HS-27A (cell line): ENCODE measurements around the gene PRDM5.

Source experiments
- DNase-seq: peaks from one replicate; pipeline ENCODE4 v3.0.0-alpha.2; 2012; ENCODE audit warnings: low read depth, missing footprints

PRDM5 gene

DNA sequence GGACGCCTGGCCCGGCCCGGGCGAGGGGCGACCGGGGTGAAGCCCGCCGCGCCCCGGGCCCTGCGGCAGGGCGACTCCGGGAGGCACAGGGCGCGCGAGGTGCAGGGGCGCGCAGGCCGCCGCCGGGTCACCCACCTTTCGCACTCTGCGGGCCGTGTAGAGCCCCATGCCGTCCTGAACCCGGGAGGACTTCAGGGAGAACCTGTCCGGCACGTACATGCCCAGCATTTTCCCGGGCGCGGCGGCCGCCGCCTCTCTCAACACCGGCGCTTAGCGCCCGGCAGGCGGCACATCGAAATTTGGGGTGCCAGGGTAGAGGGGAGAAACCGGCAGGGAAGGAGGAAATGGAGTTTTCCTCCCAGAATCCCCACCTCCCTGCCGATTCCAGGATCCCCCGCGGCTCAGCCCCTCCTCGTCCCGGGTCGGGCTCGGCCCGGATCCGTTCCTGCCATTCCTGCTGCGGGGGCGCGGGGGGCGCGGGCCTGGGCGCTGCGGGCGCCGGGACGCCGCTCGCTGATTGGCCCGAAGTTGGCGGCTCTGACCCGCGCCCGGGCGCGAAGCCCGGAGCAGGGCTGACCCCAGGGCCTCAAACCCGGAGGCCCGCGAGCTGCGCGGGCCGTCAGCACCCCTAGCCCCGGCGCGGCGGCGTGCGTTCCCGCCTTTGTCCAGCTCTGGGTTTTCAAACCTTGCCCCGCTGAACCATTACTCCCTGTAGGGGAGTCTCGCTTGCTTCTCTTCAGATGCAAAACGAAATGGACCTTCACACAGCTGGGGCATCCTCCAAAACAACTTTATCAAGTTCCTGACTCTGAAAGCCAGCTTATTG, at the start of gene PRDM5:
TSS of gene PRDM5 (minus strand) at position 346 of the 826 bp plus-strand sequence. CDS start at position 228, 118 bp downstream.
- DNase-seq = peak; percentile 9

DNA sequence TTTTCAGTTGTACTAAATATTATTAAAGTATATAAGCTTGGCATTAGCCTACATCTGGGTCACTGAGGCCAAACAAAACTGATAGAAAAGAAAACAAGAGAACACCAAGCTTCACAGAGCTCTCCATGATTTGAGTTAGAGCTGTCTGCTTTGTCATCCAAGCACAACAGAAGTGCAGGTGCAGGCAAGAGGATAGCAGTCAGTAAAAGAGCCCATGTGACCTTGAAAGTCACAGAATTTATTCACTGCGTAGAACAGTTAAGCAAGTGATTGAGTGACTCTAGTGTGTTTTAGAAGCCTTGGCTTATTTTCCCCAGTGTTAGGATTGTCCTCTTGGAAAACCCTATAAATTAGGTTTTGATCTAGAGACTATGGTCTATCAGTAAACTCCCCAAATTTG, 49.4 kb upstream of the PRDM5 start:
- no peak for DNase-seq

DNA sequence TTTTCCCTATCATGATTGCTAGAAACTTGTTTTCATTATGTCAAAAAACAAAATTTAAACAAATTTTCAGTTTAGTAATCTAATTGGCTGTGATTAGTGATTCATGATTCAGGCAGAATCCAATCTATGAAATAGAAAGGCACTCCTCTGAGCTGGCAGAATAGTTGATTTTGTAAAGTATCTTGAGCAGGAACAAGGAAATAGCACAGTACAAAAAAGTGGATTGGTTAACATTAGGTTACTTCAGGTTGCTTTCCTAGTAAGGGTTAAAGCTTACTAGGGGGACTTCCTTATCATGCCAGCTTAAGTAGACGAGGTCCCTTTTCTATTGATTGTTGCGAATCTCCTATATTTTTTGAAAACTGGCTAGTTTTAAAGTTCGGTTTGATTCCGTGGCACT, 43.4 kb upstream of the PRDM5 start:
- no peak for DNase-seq

DNA sequence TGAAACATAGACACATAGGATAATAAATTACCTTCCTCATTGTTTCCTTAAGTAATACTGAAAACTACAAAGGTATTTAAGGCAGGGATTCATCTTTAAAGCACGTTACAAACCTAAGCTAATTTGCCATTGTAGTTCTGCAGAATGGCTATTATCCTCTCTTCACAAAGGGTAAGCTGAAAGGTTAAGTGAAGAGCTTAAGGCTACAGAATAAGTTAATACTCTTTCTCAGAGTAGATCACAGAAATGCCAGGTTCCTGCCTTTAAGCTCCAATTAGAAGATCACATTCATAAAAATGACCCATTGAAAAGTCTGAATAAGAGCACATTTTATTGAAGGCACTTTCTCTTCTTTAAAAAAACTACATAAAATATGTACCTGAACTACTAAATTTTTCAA, 42.1 kb upstream of the PRDM5 start:
- DNase-seq = no peak

DNA sequence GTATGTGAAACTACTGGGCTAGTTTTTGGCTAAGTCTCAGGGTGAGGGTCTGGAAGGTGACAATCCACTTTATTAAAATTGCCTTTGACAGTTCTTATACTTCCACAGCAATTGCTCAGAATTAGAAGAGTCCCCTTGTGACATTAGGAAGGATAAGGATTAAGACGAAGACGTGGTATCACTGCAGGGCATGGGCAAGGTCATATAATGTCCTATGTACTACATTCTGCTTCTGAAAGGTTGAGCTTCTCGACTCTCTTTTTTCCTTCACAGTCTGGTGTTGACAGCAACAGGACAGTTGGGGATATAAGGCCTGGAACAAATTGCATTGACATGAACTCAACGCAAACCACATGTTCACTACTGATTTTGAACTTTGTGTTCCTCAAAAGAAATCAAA, 40.9 kb upstream of the PRDM5 start:
- DNase-seq = no peak

DNA sequence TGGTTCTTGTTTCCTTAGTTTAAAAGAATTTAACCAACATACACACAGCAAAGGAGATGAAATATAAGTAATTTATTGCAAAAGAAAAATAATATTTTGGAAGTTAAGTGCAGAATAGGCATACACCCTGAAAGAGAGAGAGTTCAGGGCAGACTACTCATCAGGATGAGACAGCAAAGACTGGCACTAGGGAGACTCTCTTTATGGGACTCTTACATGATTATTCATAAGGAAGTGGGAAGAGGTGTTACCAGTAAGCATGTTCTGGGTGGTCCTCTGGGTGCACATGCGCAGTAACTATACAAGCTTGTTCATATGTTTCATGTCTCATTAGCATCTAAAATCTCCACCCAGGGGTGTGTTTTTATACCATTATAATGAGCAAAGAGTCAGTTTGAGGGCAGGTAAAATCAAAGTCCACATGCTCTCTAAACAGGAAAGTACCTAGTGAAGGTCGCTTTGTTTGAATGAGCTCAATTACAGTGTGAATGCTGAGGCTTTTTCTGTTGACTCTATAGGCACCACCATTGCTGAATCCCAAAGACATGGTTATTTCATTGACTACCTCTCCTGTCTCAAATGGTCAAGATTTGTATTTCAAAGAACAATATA, 38.2 kb upstream of the PRDM5 start:
- DNase-seq = no peak

DNA sequence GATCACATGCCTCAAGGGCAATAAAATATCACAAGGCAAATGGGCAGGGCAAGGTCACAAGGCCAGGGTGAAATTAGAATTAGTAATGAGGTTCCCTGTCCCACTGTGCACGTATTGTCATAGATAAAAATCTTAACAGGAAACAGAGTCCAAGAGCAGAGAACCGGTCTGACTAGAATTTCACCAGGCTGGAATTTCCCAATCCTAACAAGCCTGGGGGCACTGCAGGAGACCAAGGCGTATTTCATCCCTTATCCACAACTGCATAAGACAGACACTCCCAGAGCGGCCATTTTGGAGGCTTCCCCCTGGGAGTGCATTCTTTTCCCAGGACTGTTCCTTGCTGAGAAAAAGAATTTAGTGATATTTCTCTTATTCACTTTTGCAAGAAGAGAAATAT, 25.9 kb upstream of the PRDM5 start:
- no peak for DNase-seq

DNA sequence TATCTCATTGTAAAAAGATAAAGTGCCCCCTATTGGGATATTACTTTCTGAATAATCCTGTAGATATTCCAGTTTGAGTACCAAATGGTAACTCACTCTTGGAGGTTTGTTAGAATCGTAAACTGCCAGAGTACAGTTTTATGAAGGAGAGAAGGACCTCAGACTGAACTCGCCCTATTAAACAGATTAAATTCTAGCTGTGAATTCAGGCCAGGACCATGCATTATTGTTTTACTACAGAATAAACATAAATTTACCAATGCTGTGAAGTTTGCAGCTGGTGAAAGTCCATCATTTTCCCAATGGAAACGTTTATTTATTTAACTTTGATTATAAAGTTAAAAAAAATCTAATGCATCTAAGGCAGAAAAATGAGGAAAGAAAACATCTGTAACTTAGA, 20.2 kb upstream of the PRDM5 start:
- no peak for DNase-seq

DNA sequence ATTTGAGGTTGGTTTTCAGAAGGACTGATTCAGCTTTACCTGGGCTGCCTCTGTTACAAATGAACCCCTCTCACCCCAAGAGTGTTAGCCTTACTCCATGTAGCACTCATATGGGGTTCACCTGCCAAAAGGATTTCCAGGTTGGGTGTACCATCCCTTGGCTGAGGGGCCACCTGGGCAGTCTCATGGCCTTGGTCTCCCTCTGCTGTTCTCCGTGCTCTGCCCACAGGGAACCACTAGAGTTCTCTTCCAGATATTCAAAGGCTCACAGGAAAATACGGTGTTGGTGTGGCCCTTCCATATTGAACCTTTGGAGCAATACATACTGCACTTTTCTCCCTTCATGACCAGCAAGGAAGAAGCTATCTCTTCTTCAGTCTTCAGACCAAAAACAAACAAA, 18.0 kb upstream of the PRDM5 start:
- no peak for DNase-seq

DNA sequence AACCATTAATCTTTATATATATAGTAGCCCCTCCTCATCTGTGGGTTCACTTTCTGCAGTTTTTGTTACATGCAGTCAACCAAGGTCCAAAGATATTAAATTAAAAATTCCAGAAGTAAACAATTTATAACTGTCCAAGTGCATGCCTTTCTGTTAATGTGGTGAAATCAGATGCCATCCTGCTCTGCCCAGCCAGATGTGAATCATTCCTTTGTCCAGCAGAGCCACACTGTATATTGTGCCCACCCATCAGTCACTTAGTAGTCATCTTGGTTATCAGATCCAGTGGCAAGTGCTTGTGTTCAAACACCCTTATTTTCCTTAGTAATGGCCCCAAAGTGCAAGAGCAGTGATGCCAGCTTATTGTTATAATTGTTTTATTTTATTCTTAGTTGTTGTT, 17.2 kb upstream of the PRDM5 start:
- DNase-seq = peak; percentile 4

DNA sequence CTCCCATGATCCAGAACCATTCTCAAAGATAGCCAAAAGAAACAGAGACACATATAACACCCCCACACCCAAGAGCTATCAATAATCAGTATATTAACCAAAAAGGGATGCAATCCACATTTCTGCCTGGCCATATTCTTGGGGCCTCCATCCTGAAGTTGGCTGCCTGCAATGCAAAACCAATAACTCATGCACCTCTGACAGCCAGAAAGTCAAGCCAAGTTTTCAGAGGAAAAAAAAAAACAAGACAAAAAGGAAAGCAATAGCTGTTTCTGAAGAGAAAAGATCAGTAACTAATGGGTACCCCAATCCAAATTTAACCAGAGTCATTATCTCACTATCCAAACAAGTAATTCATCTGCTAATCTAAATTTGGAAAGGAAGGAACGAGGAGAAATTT, 7.3 kb upstream of the PRDM5 start:
- DNase-seq = no peak

DNA sequence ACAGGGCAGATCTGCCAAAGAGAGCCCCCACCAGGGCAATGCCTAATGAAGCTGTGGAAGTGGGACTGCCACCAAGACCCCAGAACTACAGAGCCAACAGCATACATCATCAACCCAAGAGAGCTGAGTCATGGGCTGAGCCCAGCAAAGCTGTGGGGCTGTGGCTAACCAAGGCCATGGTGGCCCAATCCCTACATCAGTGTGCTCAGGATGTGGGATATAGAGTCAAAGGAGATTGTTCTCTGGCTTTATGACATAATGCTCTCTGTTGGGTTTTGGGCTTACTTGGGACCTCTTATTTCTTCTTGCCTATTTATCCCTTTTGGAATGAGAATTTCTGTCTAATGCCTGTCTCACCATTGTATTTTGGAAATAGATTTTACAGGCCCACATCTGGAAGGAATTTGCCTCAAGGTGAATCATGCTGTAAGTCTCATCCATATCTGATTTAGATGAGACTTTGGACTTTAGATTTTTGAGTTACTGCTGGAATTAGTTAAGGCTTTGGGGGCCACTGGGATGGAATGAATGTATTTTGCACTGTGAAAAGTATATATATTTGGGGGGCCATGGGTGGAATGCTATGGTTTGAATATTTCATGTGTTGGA, 5.4 kb upstream of the PRDM5 start:
- no peak for DNase-seq

DNA sequence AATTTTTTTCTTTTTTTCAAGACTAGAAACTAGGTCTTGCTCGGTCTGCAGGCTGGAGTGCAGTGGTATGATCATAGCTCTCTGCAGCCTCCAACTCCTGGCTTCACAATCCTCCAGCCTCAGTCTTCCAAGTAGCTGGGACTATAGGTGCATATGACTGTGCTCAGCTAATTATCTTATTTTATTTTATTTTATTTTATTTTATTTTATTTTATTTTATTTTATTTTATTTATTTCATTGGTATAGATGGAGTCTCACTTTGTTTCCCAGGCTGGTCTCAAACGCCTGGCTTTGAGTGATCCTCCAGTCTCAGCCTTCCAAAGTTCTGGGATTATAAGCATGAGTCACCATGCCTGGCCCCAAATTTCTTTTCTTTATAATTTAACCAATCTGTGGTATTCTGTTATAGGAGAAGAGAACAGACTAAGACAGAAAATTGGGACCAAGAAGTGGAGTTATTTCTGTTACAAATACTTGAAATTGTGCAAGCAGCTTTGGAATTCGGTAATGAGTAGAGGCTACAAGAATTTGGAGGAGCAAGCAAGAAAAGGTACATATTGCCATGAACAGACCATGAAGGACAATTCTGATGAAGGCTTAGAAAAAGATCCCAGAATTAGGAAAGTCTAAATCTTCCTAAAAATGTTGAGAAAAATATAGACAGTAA, 4.0 kb upstream of the PRDM5 start:
- DNase-seq = no peak

DNA sequence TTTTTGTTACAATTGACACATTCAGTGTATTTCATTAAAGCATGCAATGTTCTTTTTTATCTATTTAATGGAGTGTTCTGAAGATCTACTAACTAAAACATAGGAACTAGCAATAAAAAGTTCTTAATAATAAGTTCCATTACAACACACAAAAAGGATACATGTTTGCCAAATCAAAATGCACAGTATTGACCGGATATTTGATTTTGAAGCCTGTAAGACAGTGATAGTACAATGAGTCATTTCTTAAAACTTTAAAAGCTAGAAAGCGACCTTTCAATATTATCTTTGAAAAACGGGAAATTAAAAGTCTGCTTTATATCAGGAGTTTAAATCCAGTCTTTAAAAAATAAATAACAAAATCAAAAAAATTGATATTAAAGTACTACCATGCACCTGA, 2.4 kb upstream of the PRDM5 start:
- DNase-seq = no peak

DNA sequence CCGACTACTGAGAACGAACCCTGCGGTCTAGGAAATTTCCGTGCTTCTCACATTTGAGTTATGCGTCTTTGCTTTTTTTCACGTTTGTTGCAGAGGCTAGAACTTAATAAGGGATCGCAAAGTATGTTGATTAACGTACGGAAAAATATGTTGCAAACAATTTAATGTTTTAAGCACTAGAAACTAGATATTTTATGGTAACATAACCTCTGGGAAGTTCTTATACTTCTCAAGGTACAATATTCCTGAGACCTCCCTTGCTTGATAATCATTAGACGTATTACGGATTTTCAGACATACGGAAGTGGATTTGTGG, 639 bp upstream of the PRDM5 start:
- no peak for DNase-seq

DNA sequence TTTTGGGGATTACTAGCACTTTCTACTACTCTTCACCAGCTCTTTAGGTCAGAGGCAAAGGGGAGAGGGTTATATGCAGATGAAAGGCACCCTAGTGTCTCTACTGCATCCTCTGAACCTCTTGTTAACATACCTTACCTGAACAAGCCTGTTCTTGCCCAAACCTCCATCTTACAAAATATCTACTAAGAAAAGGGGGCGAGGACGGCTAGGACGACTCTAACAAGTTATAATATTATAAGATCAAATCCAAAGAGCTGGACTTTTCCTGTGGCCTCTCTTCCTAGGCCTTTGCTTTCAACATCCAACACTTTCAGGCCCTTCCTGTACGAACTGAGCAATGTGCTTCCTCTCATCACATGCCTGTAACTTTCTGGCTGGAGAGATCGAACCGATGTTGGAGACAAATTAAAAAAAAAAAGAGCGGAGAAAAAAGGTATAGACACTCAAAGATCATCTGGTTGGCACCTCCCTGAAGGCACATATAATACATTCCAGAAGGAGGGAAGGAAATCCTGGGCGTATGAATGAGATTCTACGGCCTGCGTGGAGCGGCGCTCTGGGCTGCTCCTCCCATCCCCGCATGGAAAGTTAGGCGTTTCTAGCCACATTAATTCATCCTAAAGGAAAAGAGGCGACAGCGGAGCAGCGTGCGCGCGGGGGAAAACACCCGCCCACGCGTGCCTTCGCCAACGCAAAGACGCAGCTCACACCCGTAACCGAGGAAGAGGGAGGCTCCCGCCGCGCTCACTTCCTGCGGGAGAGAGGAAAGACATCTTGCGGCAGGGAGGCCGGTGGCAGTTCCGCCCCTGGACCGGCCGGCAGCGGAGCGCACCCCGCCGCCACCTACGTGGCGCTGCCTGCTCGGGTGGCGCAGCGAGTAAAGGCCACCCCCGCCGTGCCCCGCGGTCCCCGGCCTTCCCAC, 808 bp downstream of the PRDM5 start:
- DNase-seq = peak; percentile 20

DNA sequence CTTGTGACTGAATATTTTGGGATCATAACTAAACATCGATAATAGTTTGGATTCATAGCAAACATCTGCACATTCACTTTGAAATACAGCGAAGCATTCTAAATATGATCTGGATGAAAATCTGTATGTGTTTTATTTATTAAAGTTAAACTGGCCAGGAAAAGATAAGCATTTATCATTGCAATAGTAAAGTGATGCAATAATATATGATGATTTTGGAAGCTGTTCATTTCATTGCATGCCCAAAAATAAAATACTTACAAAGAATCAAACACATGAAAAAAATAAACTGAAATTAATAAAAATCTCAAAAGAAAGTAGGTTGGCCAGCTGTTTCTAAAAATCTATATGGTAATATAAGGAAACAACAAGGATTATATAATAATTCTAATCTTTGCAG, 1.9 kb downstream of the PRDM5 start:
- no peak for DNase-seq

DNA sequence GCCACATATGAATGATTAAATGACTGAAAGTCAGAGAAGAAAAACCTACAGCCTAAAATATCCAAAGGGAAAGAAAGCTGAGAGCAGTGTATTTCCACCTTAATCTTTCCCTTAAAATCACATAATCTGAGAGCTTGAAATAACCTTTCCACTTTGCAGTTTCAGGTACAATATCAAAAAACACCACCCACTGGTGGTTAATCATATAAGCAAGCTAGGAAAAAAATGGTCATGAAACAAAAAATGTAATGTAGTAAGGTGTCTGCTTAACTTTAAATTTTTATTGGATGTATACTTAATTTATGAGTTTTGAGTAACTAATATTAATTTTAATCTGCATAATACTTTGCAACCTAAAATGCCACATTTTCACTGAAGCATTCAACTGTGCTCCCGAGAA, 3.2 kb downstream of the PRDM5 start:
- no peak for DNase-seq

DNA sequence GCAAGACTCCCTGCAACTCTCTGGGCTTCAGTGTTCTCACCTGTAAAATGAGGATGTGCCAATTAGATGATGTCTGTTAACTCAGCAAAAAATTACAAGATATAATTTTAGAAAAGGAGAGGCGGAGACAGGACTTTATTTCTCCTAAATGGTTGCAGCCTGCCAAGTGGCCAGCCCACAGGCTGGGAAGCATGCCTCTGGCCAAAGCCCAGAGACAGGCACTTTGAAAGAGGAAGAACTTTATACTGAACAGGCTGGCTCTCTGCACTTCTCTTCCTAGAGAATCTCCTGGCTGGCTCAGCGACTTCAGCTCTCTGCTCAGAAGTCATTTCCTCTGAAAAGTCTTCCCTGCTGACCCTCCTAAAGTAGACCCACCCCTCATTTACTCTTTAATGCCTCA, 3.7 kb downstream of the PRDM5 start:
- DNase-seq = no peak

DNA sequence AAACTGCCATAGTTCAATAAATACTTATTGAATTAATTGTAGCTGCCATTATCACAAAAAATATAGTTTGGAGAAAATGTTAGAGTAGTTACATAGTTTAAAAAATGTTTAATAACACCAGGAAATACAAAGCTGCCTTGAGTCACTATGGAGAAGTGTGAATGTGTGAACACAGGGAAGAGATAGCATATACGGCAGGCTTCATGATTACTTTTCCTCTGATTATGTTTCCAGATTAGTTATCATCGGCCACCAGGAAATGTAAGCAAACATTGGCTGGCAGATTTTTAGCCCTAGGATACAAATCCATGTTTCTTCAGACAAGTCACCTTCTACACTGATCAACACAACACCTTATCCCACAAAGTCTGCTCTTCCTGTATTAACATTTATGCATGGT, 4.4 kb downstream of the PRDM5 start:
- DNase-seq = no peak

DNA sequence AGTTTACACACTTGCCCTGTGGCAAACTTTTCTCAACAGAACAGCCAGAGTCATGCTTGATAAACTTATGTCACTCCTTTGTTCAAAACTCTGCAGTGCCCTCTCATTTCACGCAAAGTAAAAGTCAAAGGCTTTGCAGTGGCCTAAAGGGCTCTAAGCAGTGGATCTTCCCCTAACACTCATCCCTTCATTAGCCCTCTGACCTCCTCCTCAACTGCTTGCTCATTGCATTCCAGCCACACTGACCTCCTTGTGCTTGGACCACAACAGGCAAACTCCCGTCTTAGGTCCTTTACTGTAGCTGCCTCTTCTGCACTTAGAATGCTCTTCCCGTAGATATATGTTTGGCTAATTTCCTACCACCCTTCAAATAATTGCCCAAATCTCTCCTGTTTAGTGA, 5.6 kb downstream of the PRDM5 start:
- no peak for DNase-seq

DNA sequence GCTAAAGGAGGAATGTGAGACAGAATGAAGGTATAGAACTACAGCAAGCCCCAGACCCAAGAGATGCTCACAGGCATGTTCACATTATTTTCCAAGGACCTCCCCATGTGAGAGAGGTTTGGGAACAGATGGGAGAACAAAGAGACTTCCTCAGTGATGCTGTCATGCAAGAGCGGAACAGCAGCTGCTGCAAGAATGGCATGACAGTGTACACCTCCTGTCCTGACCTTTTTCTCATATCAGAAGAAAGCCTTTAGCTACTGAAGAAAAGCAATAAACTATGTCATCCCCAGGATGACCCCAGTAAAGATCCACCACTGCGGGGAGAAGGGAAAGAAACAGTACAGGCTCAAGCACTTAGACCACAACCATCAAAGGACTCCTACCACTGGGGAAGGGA, 7.2 kb downstream of the PRDM5 start:
- no peak for DNase-seq
